Cardiac septum (tissue), 1 donor: ENCODE data around the gene TRMT11. TPM values are rescaled to one million over a fixed set of nuclear protein-coding genes. Genes with fewer than 3 reads are reported as not detected.

Experiments used
- DNase-seq: peaks from one replicate; pipeline ENCODE4 v3.0.0-alpha.2; 2020; ENCODE audit warnings: low spot score
- intact Hi-C: fragments of 100-400 bp; cut with DNase I; formaldehyde crosslinking; loops from one replicate; pipeline ENCODE4 v1.14.0; 2022
- total RNA-seq: library from RNA; stranded (reverse); fragmentation: NEBNext Ultra II Directional; extraction: Animal tissue kit (Norgen Biotek cat#: 25700); gene quantifications from one replicate; pipeline ENCODE4 v1.2.1, GENCODE V29; 2021
- donor health status: DM: no; HTN: no; CAD: no.

TRMT11 gene
- total RNA-seq, 1 donor from 2014 or later, result 13.3 TPM

GRCh38 chr6:126064257-126064747 is 78.0 kb downstream of the TRMT11 start:
- intact Hi-C loops, result no loop called here
- DNase-seq, result no peak

- no peak for DNase-seq
- intact Hi-C loops, result no loop called here
These were observed 78.5 kb downstream of the TRMT11 start for GRCh38 chr6:126064748-126065401.

DNA sequence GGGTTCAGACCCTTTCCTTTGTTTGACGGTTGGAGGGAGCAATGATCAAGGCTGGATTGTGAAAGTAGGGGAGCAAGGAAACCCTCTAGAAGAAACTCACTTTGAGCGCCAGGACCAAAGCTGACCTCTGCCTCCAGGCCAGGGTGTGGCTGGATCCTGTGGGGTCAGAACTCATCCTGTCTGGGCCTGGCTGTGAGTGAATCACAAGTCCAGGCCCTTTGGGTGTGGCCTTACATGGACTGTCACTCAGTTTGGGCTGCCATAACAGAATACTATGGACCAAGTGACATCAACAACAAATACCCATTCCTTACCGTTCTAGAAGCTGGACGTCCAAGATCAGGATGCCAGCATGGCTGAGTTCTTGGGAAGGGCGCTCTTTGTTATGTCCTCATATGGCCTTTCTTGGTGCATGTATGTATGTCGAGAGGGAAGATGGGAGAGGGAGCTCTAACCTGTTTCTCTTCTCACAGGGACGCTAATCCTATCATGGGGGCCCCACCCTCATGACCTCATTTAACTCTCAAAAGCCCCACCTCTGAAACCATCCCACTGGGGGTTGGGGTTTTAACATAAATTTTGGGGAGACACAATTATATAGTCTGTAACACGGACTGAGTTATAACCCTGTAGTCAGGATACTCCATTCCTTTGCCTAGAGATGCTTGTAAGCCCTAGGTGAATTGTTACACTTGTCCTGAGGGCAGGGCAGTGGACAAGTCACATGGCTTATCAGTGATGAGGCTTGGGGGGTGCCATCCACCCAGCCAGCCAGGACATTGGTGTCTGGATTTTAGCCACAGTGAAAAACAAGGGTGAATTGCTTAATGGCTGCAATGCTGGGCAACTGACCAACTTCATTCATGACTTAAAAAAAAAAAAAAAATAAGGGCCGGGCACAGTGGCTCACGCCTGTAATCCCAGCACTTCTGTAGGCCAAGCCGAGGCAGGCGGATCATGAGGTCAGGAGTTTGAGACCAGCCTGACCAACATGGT is 80.0 kb downstream of the TRMT11 start:
- intact Hi-C loops, result no loop called here

GRCh38 chr6:126067073-126067472 is 80.7 kb downstream of the TRMT11 start:
- intact Hi-C loops, result no loop called here
- DNase-seq, result no peak

More for the DNA sequence above, 80.0 kb downstream of the TRMT11 start:
- DNase-seq, result no peak

DNA sequence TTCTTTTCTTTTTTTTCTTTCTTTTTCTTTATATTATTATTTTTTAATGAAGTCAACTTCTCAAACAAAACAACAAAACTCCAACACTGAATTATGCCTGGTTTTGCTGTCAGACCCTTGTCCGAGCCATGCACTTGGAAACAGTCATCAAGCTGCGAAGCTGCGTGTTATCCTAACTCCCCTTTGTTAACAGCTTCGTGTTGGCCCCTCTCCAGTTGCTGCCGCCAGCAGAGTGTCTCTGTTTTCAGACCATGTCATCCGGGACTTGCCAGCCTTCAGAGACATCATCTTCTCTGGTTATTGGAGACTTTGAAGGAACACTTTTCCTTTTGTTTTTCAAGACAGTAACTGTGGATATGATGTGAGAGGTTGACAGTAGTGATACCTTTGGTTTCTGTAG is 83.1 kb downstream of the TRMT11 start:
- no peak for DNase-seq
- intact Hi-C loops, result no loop called here

- DNase-seq, result no peak
- intact Hi-C loops, result no loop called here
These were observed 84.8 kb downstream of the TRMT11 start for GRCh38 chr6:126071000-126071647.

DNA sequence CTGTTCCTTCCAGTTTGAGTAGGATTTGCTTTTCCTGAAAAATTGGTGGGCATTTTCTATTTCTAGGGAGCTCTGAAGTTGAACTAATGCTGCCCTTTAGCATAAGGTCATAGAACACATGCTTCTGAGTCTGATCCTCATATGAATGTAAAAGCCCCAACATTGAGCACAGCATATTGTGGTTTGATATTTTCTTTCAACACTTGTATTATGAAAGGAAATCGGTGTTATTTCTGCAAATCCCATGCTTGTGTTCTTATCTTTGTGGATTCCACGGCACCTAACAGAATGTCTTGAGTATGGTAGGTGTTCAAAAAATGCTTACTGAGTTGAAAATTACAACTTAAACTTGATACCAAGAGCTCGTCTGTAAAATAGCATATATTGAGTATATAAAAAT is 85.8 kb downstream of the TRMT11 start:
- intact Hi-C loops, result no loop called here

GRCh38 chr6:126072834-126073233 is 86.5 kb downstream of the TRMT11 start:
- intact Hi-C loops, result no loop called here
- no peak for DNase-seq

More for the DNA sequence above, 85.8 kb downstream of the TRMT11 start:
- no peak for DNase-seq

DNA sequence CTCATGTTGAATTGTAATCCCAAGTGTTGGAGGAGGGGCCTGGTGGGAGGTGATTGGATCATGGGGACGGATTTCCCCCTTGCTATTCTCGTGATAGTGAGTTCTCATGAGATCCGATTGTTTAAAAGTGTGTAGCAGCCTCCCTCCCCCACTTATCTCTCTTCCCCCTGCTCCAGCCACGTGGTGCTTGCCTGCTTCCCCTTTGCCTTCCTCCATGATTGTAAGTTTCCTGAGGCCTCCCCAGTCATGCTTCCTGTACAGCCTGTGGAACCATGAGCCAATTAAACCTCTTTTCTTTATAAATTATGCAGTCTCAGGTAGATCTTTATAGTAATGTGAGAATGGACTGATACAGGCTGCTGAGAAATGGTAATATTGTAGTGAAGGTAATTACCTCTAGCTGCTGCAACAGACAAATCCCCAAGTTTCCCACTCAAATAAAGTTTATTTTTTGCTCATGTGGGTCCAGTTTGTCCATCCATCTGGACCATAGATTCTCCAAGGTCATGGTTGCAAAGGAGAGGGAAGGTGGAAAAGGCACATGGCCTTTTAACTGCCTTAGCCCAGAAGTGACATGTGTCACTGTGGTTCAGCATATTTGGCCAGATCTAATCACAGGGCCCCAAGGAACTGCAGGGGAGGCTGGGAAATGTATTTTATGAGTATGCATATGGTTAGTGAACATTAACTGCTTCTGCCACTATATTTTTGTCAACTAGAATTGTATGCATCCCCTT is 89.2 kb downstream of the TRMT11 start:
- intact Hi-C loops, result no loop called here
- DNase-seq, result no peak

DNA sequence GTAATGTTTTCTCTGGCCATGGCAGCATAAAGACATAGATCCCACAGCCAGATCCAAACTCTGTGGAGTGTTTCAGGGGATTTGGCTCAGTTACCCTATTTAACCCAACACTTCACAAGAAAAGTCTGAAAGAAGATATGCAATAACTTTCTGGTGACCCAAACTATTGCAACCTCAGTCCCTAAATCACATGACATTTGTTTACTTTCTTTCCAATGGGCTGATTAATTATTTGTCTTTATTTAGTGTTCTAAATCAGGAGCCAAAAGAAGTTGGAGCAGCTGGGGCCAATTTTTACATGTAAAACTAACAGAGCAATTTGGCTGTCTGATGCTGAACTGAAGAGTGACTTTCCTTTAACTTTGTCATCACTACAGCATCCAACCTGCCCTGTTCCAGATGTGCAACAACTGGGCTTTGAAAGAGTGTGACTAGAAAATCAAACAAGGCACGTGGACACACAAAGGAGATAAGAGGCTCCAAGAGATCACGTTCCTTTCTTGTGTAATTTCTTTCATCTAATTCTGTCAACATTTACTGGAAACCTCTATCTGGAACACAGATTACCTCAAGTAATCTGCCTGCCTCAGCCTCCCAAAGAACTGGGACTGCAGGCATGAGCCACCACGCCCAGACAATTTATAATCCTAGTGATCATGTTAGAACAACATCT is 90.8 kb downstream of the TRMT11 start:
- intact Hi-C loops, result no loop called here

GRCh38 chr6:126077810-126078776 is 91.8 kb downstream of the TRMT11 start:
- no peak for DNase-seq
- intact Hi-C loops, result no loop called here

More for the DNA sequence above, 90.8 kb downstream of the TRMT11 start:
- no peak for DNase-seq

DNA sequence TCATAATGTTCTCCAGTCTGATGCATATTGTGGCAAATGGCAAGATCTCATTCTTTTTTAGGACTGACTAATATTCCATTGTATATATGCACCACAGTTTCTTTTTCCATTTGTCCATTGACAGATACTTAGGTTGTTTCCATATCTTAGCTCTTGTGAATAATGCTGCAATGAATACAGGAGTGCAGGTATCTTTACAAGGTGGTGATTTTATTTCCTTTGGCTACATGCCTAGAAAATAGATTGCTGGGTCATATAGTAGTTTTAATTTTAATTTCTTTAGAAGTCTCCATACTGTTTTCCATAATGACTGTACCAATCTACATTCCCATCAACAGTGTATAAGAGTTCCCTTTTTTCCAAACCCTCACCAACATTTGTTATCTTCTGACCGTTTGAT is 97.5 kb downstream of the TRMT11 start:
- intact Hi-C loops, result no loop called here
- no peak for DNase-seq

- DNase-seq, result no peak
- intact Hi-C loops, result no loop called here
These were observed 100.2 kb downstream of the TRMT11 start for GRCh38 chr6:126086560-126086959.

Other genes starting within 250 kb of the TRMT11 start
- gene HEY2, start 236.9 kb upstream of the TRMT11 start, total RNA-seq, result 12.3 TPM
- 10.3 TPM for gene NCOA7, start 195.6 kb upstream of the TRMT11 start, total RNA-seq
- gene HINT3, start 29.8 kb upstream of the TRMT11 start, total RNA-seq, result 35.0 TPM